Muscle layer of duodenum (tissue), 2 donors: ENCODE results near the gene PLXDC2.

ENCODE experiments used
- H3K27ac ChIP-seq: one replicate; pipeline ENCODE4 v1.7.0; 2013; ENCODE audit warnings: mild to moderate bottlenecking, low read length
- H3K27me3 ChIP-seq: one replicate; pipeline ENCODE4 v1.7.0; 2013; ENCODE audit warnings: low read depth, mild to moderate bottlenecking, control low read depth, low read length
- H3K36me3 ChIP-seq, 2 donors: one replicate each; pipeline ENCODE4 v1.7.0; 2013; ENCODE audit warnings: low read length in 2 of 2, control low read depth in 1 of 2, mild to moderate bottlenecking in 1 of 2; ENCODE audit not compliant: insufficient read depth in 2 of 2, control insufficient read depth in 1 of 2
- H3K4me1 ChIP-seq, 2 donors: one replicate each; pipeline ENCODE4 v1.7.0; 2013; ENCODE audit warnings: low read length in 2 of 2, mild to moderate bottlenecking in 2 of 2, control low read depth in 1 of 2, moderate library complexity in 1 of 2; ENCODE audit not compliant: insufficient read depth in 2 of 2, control insufficient read depth in 1 of 2
- H3K4me3 ChIP-seq, 2 donors: one replicate each; pipeline ENCODE4 v1.7.0; 2013; ENCODE audit warnings: low read length in 2 of 2, low read depth in 1 of 2, mild to moderate bottlenecking in 1 of 2
- H3K9me3 ChIP-seq, 2 donors: one replicate each; pipeline ENCODE4 v1.7.0; 2013; ENCODE audit warnings: low read length in 2 of 2, control low read depth in 1 of 2, mild to moderate bottlenecking in 1 of 2; ENCODE audit not compliant: control insufficient read depth in 1 of 2
- donor health status: healthy.

PLXDC2 gene

GRCh38 chr10:20289070-20289828, 473.0 kb downstream of the PLXDC2 start:
- Histone ChIP-seq H3K27ac (no peak overlapping the region), H3K4me1 (peaks cover 0 to 19% of the 10 kb centered on the region in 2 donors), H3K27me3 (no peaks in the 10 kb centered on the region), H3K4me3 (no peak overlapping the region), H3K36me3 (no peaks in the 10 kb centered on the region), H3K9me3 (no peaks in the 10 kb centered on the region)

GRCh38 chr10:20298417-20298816, 482.2 kb downstream of the PLXDC2 start:
- Histone ChIP-seq H3K27me3 (no peaks in the 10 kb centered on the region), H3K27ac (no peak overlapping the region), H3K4me3 (no peak overlapping the region), H3K9me3 (peaks cover 0 to 10% of the 10 kb centered on the region in 2 donors), H3K36me3 (no peaks in the 10 kb centered on the region), H3K4me1 (no peaks in the 10 kb centered on the region)

- Histone ChIP-seq H3K9me3 (peaks cover 0 to 10% of the 10 kb centered on the region in 2 donors), H3K36me3 (no peaks in the 10 kb centered on the region), H3K4me1 (no peaks in the 10 kb centered on the region), H3K27ac (no peak overlapping the region), H3K27me3 (no peaks in the 10 kb centered on the region), H3K4me3 (no peak overlapping the region)
These were observed 483.0 kb downstream of the PLXDC2 start for GRCh38 chr10:20299034-20299736.

- no peaks in the 10 kb centered on the region for H3K4me1 ChIP-seq
- no peaks in the 10 kb centered on the region for H3K36me3 ChIP-seq
- H3K27me3 ChIP-seq: no peaks in the 10 kb centered on the region
- peaks cover 0 to 10% of the 10 kb centered on the region in 2 donors for H3K9me3 ChIP-seq
- H3K27ac ChIP-seq: no peak overlapping the region
- no peak overlapping the region for H3K4me3 ChIP-seq
These were observed 484.5 kb downstream of the PLXDC2 start for GRCh38 chr10:20300735-20301134.

- no peaks in the 10 kb centered on the region for H3K4me1 ChIP-seq
- H3K27ac ChIP-seq: no peak overlapping the region
- no peaks in the 10 kb centered on the region for H3K27me3 ChIP-seq
- H3K4me3 ChIP-seq: no peak overlapping the region
- H3K9me3 ChIP-seq: peaks cover 0 to 10% of the 10 kb centered on the region in 2 donors
- no peaks in the 10 kb centered on the region for H3K36me3 ChIP-seq
These were observed 485.8 kb downstream of the PLXDC2 start for GRCh38 chr10:20302033-20302432.

DNA sequence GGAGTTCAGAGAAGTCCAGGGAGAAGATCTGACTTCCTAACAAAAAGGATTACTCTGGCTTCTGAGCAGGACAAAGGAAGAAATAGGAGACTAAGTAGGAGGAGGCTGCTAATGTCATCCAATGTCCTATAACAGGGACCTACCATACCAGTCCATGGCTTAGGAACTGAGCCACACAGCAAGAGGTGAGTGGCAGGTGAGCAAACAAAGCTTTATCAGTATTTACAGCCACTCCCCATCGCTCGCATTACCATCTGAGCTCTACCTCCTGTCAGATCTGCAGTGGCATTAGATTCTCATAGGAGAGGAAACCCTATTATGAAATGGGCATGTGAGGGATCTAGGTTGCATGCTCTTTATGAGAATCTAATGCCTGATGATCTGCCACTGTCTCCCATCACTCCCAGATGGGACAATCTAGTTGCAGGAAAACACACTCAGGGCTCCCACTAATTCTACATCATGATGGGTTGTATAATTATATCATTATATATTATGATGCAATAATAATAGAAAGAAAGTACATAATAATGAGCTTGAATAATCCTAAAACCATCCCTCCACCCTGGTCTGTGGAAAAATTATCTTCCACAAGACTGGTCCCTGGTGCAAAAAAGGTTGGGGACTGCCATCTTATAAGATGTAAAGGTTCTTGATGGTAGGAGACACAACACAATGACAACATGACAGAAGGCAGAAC, 487.4 kb downstream of the PLXDC2 start:
- H3K9me3 ChIP-seq: no peaks in the 10 kb centered on the region
- H3K27ac ChIP-seq: no peak overlapping the region
- no peaks in the 10 kb centered on the region for H3K36me3 ChIP-seq
- H3K4me3 ChIP-seq: no peak overlapping the region
- H3K27me3 ChIP-seq: no peaks in the 10 kb centered on the region
- H3K4me1 ChIP-seq: no peaks in the 10 kb centered on the region

DNA sequence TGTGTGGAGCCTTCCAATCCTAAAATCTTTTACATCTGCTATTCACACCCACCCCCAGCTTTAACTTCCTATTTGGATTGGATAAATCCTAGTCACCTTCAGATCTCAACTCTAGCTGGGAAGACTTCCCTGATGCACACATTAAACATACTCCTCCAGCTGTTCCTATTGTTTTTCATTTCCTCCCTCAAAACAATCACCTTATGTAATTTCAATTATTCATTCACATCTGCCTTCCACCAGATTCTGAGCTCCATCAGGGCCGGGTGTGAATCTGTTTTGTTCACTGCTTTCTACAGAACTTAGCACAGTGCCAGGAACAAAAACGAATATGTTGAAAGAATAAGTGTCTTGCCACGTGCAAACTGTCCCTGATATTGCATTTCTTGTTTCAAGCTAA, 497.4 kb downstream of the PLXDC2 start:
- H3K27me3 ChIP-seq: no peaks in the 10 kb centered on the region
- H3K36me3 ChIP-seq: no peaks in the 10 kb centered on the region
- no peaks in the 10 kb centered on the region for H3K4me1 ChIP-seq
- no peak overlapping the region for H3K4me3 ChIP-seq
- H3K27ac ChIP-seq: no peak overlapping the region
- peaks cover 0 to 10% of the 10 kb centered on the region in 2 donors for H3K9me3 ChIP-seq

GRCh38 chr10:20314431-20314830, 498.2 kb downstream of the PLXDC2 start:
- H3K27me3 ChIP-seq: no peaks in the 10 kb centered on the region
- no peaks in the 10 kb centered on the region for H3K4me1 ChIP-seq
- no peak overlapping the region for H3K4me3 ChIP-seq
- no peak overlapping the region for H3K27ac ChIP-seq
- H3K9me3 ChIP-seq: peaks cover 0 to 10% of the 10 kb centered on the region in 2 donors
- H3K36me3 ChIP-seq: no peaks in the 10 kb centered on the region

- Histone ChIP-seq H3K27ac (no peak overlapping the region), H3K4me3 (no peak overlapping the region), H3K36me3 (no peaks in the 10 kb centered on the region), H3K27me3 (no peaks in the 10 kb centered on the region), H3K9me3 (peaks cover 3% of the 10 kb centered on the region in 2 donors), H3K4me1 (no peaks in the 10 kb centered on the region)
These were observed 511.7 kb downstream of the PLXDC2 start for GRCh38 chr10:20327954-20328353.

DNA sequence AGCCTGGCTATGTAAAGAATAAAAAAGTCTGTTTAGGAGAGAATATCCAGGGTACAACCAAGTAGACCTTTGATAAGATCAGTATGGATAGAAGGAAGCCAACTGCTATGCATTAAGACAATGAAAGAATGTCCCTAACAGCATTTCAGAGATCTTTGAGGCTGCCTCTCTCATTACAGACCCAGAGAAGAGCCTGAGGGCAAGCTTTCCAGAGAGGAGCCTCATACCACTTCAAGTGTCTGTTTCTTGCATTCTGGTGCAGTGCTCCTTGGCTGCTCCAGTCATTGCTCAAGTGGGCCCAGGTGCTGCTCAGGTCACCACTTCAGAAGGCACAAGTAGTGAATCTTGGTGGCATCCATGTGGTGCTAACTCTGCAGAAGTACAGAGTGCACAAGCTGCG, 514.0 kb downstream of the PLXDC2 start:
- H3K4me3 ChIP-seq: no peak overlapping the region
- H3K27me3 ChIP-seq: no peaks in the 10 kb centered on the region
- H3K36me3 ChIP-seq: no peaks in the 10 kb centered on the region
- H3K27ac ChIP-seq: no peak overlapping the region
- peaks cover 3 to 7% of the 10 kb centered on the region in 2 donors for H3K9me3 ChIP-seq
- H3K4me1 ChIP-seq: no peaks in the 10 kb centered on the region

DNA sequence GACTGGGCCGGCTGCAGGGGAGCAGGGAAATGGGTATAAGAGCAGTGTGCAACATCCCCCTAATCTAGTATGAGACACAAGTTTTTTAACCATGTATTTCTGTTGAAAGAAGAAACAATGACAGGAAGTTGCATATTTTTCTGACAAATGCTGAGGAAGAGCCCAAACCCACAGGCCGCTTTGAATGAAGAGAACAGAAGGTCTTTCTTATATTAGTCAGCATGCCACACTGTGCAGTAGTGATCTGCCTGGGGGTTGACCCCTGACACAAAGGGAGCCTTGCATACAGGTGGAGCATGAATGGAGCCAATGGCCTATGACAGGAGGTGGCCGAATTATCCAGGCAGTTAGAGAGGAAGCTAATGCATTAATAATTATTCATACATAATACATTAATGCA, 518.3 kb downstream of the PLXDC2 start:
- H3K27ac ChIP-seq: no peak overlapping the region
- no peaks in the 10 kb centered on the region for H3K36me3 ChIP-seq
- no peak overlapping the region for H3K4me3 ChIP-seq
- peaks cover 0 to 4% of the 10 kb centered on the region in 2 donors for H3K9me3 ChIP-seq
- H3K4me1 ChIP-seq: no peaks in the 10 kb centered on the region
- H3K27me3 ChIP-seq: no peaks in the 10 kb centered on the region
